ENCODE measurements around the gene AFTPH. TPM values are rescaled to one million over a fixed set of nuclear protein-coding genes. Genes with fewer than 3 reads are reported as not detected.

Gene AFTPH
- total RNA-seq, 1 donor from 2014 or later, result 13.1 TPM

GRCh38 chr2:64609942-64610281 is 85.8 kb downstream of the AFTPH start:
- Mint-ChIP-seq H3K4me3 (ENCODE audit: unreplicated experiment) (no peak overlapping the region), H3K27me3 (ENCODE audit: unreplicated experiment) (peaks cover 10% of the 10 kb centered on the region), H3K36me3 (ENCODE audit: low read depth, unreplicated experiment) (no peaks in the 10 kb centered on the region), H3K27ac (ENCODE audit: unreplicated experiment) (no peak overlapping the region), H3K9me3 (ENCODE audit: unreplicated experiment) (no peaks in the 10 kb centered on the region), H3K4me1 (ENCODE audit: unreplicated experiment) (peaks cover 17% of the 10 kb centered on the region)
- TF ChIP-seq CTCF (IDR thresholded peaks at IDR 0.05; ENCODE audit: unreplicated experiment), result no peak
- no peak for DNase-seq (ENCODE audit: low spot score)

GRCh38 chr2:64610316-64610855 is 86.3 kb downstream of the AFTPH start:
- H3K27me3 Mint-ChIP-seq (ENCODE audit: unreplicated experiment), result peaks cover 10% of the 10 kb centered on the region
- no peaks in the 10 kb centered on the region for H3K9me3 Mint-ChIP-seq (ENCODE audit: unreplicated experiment)
- no peak overlapping the region for H3K4me3 Mint-ChIP-seq (ENCODE audit: unreplicated experiment)
- TF ChIP-seq CTCF (IDR thresholded peaks at IDR 0.05; ENCODE audit: unreplicated experiment), result no peak
- DNase-seq (ENCODE audit: low spot score), result no peak
- peaks cover 17% of the 10 kb centered on the region for H3K4me1 Mint-ChIP-seq (ENCODE audit: unreplicated experiment)
- no peak overlapping the region for H3K27ac Mint-ChIP-seq (ENCODE audit: unreplicated experiment)
- no peaks in the 10 kb centered on the region for H3K36me3 Mint-ChIP-seq (ENCODE audit: low read depth, unreplicated experiment)

GRCh38 chr2:64612575-64613195 is 88.6 kb downstream of the AFTPH start:
- no peak overlapping the region for H3K4me3 Mint-ChIP-seq (ENCODE audit: unreplicated experiment)
- TF ChIP-seq CTCF (IDR thresholded peaks at IDR 0.05; ENCODE audit: unreplicated experiment), result no peak
- no peaks in the 10 kb centered on the region for H3K36me3 Mint-ChIP-seq (ENCODE audit: low read depth, unreplicated experiment)
- no peak overlapping the region for H3K27ac Mint-ChIP-seq (ENCODE audit: unreplicated experiment)
- peaks cover 10% of the 10 kb centered on the region for H3K4me1 Mint-ChIP-seq (ENCODE audit: unreplicated experiment)
- H3K27me3 Mint-ChIP-seq (ENCODE audit: unreplicated experiment), result peaks cover 11% of the 10 kb centered on the region
- no peak for DNase-seq (ENCODE audit: low spot score)
- no peaks in the 10 kb centered on the region for H3K9me3 Mint-ChIP-seq (ENCODE audit: unreplicated experiment)

GRCh38 chr2:64613276-64613675 is 89.1 kb downstream of the AFTPH start:
- Mint-ChIP-seq H3K9me3 (ENCODE audit: unreplicated experiment) (no peaks in the 10 kb centered on the region), H3K36me3 (ENCODE audit: low read depth, unreplicated experiment) (no peaks in the 10 kb centered on the region), H3K4me3 (ENCODE audit: unreplicated experiment) (no peak overlapping the region), H3K27ac (ENCODE audit: unreplicated experiment) (no peak overlapping the region), H3K27me3 (ENCODE audit: unreplicated experiment) (peaks cover 9% of the 10 kb centered on the region), H3K4me1 (ENCODE audit: unreplicated experiment) (peaks cover 5% of the 10 kb centered on the region)
- no peak for TF ChIP-seq CTCF (IDR thresholded peaks at IDR 0.05; ENCODE audit: unreplicated experiment)
- no peak for DNase-seq (ENCODE audit: low spot score)

- H3K36me3 Mint-ChIP-seq (ENCODE audit: low read depth, unreplicated experiment), result no peaks in the 10 kb centered on the region
- no peak for DNase-seq (ENCODE audit: low spot score)
These were observed 91.2 kb downstream of the AFTPH start for GRCh38 chr2:64615192-64615763.

More at GRCh38 chr2:64615192-64615763, 91.2 kb downstream of the AFTPH start:
- H3K4me3 Mint-ChIP-seq (ENCODE audit: unreplicated experiment), result no peak overlapping the region
- no peak overlapping the region for H3K27ac Mint-ChIP-seq (ENCODE audit: unreplicated experiment)
- no peaks in the 10 kb centered on the region for H3K9me3 Mint-ChIP-seq (ENCODE audit: unreplicated experiment)
- peaks cover 6% of the 10 kb centered on the region for H3K27me3 Mint-ChIP-seq (ENCODE audit: unreplicated experiment)
- no peak for TF ChIP-seq CTCF (IDR thresholded peaks at IDR 0.05; ENCODE audit: unreplicated experiment)
- no peaks in the 10 kb centered on the region for H3K4me1 Mint-ChIP-seq (ENCODE audit: unreplicated experiment)
